ENCODE results near the gene NRXN3.

NRXN3 gene

DNA sequence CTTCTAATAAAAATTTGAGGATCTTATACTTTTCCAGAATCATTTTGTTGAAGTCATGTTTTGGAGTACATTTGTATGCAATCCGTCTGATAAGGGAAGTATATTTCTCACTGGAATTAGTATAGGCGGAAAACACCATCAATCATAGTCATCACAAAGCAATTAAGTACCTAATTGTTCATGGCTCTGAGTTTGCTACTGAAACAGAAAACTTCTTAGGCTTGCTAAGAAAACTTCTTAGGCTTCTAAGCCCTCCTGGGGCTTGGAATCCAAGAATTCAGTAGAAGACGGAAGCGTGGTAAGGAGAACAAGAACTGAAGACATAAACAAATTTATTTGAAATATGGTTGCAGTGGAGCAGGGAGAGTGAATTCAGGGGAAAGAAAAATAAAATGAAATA lies 1404.9 kb downstream of the NRXN3 start:
- no peak for DNase-seq

DNA sequence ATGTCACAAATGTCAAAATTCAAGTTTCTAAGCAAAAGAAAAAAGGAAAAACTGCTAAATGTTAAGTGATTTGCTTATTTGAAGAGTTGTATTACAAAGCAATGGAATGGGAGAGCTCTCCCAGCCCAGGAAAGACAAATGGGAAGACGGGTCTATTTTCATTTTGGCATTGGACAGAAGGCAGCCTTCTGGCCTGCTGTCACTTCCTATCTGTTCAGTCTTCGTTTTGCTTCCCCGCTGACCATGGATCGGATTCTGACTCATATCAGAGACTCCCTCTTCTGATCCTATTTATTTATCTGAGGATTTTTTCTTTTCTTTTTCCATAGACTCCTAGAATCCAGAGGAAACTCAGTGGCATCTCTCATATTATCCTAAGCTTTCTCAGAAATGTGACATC lies 1406.3 kb downstream of the NRXN3 start:
- DNase-seq: no peak

GRCh38 chr14:79578470-79578869 lies 1408.3 kb downstream of the NRXN3 start:
- DNase-seq: no peak

DNA sequence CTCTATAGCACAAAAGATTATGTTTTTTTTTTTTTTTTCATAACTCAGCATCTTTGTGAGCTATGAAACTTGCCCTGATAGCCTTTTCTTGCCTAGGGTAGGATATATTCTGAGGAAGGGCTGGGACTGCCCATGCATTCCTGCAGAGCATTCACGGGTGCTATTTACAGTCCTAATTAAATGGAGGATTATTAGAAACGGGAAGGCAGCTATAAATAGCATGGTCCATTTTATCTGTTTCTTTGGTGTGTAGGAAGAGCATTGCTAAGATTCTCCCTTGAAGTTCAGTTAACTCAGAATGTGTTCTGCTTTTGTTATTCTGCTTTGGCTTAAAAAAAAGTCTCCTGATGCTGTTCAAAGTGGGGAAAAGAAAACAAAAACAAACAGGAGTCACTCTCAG lies 1410.2 kb downstream of the NRXN3 start:
- DNase-seq: no peak

DNA sequence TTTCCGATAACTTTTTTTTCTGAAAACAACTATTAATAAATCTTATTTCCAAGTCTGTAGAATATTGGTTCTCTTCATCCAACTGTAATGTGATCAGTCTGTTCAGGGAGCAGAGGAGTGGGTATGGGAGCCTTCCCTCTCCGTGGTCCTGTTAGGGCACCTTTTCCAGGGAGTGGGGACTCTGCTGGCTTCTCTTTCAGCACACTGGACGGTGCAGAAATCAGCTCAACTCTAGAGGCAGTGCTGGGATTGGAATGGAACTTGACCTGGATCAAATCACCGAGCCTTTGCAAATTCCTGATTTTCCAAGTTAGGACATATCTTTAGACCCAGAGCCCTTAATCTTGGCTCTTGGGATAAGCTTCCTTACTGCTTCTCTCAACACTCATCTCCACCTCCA lies 1410.7 kb downstream of the NRXN3 start:
- no peak for DNase-seq

DNA sequence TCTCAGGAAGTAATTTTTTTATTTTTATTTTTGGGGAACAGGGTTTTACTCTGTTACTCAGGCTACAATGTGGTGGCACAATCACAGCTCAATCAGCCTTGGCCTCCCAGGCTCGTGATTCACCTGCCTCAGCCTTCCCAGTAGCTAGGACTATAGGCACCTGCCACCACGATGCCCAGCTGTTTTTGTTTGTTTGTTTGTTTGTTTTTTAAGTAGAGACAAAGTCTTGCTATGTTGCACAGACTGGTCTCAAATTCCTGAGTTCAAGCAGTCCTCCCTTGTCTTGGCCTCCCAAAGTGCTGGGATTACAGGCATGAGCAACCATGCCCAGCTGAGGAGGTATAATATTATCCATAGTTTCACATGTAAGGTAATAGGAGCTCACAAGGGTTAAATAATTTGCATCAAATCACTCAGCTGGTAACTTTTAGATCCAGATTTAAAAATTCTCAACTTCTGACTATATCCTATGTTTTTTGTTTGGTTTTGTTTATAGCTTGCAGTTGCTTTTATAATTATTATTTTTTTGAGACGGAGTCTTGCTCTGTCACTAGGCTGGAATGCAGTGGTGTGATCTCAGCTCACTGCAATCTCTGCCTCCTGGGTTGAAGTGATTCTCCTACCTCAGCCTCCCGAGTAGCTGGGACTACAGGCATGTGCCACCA lies 1411.9 kb downstream of the NRXN3 start:
- no peak for DNase-seq

DNA sequence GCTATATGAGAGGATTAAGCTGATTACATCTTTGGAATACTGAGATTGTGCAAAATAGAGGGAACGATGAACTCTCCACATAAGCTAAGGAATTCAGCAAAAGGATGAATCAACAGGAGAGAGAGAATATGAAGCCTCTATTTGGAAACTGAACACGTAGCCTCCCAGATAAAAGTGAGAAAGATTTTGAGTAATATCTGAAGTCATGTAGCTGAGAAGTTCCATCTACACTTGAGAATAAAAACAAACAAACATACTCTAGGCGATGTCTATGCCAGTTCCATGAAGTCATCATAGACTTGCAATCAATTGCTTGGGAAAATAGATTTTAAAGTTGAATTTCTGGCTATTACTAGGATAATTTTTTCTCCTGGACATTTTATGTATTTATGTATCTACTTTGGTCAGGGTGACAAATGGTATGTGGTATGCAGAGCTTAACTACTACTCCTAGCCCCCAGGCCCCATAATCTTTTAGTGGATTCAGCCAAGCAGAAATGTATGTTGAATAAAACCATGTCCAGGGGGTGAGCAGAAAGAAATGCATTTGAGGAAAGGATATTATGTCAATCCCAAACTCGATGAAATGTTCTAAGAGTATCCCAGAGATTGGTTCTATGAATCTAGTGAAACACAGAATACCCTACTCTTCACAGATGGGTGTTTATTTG lies 1413.7 kb downstream of the NRXN3 start:
- DNase-seq: no peak

GRCh38 chr14:79584679-79585078 lies 1414.5 kb downstream of the NRXN3 start:
- no peak for DNase-seq

GRCh38 chr14:79585845-79586244 lies 1415.7 kb downstream of the NRXN3 start:
- DNase-seq: no peak

GRCh38 chr14:79586416-79586815 lies 1416.2 kb downstream of the NRXN3 start:
- DNase-seq: no peak

GRCh38 chr14:79586989-79587598 lies 1416.9 kb downstream of the NRXN3 start:
- no peak for DNase-seq

DNA sequence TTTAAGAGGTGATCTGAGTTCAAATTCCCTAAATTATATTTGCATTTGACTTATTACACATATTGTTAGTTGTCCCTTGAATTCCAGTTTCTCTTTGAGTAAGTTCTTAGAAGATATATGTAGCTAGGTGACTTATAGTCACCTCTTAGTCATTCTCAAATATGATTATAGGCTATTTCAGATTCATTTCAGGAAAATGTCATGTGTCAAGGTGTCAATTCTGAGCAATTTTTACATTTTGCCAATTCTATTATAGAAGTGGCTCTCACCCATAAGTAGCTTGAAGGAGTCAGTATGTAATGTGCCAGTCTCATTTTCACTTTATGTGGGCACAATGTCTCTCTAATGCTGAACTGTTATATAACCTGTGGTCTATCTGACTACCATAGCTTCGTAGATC lies 1417.7 kb downstream of the NRXN3 start:
- no peak for DNase-seq

DNA sequence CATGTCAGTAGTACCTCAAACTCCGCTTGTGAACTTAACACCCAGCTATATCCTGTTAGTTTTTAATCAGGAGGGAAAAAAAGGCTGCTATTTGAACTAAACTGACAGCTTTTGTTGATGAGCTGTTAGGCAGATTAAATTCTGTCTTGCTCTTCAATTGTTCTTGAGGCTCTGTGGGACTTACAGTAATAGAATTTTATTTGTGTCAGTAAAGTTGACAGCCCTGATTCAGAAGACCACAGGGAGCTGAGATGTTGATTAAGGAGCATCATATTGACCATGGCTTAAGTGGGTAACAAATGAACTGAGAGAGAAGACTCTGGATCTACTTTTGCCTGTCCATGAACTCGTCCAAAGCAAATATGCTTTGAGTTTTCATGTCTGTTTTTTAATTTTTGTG lies 1418.2 kb downstream of the NRXN3 start:
- DNase-seq: no peak

DNA sequence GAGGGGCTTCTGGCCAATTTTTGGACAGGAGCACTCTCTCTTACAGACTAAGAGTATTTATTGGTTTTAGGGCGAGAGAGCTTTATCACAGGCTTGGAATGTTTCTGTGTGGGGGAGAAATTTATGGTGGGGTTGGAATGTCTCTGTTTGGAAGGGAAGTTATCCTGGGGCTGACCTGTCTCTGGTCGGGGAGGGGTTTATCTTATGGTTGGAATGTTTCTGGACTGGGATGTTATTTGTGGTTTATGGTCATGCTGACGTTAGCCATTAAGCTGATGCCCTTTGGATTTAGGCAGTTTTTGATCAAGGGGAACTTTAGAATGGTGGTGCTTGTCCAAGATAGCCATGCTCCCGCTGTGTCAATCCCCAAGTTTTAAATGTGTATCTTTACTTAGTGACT lies 1426.4 kb downstream of the NRXN3 start:
- no peak for DNase-seq

DNA sequence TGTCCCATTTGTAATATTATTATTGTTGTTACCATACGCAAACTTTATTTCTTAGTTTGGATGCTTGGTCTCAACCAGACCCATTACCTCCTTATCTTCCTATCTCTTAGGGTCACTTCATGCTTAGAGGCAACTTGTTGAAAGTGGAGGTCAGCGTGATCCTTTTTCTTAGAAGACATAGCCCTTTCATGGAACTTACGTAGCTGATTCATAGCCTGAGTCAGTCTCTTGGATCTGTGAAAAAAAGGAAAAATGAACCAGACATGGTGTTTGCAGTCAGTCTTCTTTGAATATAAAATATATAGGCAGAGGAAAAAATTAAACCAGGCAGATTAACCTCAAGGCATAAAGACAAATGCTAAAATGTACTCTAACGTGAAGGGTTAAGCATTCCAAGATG lies 1427.4 kb downstream of the NRXN3 start:
- DNase-seq: no peak

DNA sequence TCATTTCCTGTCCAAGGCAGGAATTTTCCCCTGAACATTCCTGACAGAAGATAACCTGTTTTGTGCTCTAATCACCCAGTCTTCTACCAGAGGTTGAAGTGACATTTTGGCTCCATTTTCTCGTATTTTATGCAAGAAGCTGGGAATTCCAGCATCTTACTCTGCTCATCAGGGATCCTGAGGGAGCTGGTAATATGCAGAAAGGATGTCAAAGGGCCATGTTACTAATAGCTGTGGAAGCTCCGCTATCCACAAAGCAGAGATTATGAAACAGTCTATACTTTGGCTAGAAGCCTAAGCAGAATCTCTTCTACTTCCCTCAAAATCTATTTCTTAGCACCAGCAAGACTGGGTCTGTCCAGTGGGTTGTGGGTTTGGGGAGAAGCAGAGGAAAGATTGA lies 1428.2 kb downstream of the NRXN3 start:
- DNase-seq: no peak

GRCh38 chr14:79599239-79599638 lies 1429.1 kb downstream of the NRXN3 start:
- no peak for DNase-seq

DNA sequence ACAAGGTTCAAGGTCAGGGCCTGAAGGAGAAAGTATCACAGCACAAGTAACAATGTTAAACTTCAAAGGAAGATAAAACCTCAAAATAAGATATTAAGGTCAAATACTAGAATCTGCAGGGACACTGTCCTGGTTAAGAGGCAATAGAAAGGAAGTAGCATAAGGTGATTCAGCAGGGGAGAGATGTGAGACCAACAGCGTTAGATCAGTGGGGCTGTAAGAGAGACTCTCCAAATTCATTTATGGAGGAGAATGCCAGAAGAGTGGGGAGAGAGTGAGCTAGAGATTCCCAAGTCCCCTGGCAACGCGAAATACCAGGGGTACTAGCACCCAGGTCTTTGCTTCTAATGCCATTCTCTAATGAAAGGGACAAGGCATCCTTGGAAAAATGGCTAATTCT lies 1430.2 kb downstream of the NRXN3 start:
- no peak for DNase-seq

- DNase-seq: no peak
Measured at GRCh38 chr14:79601579-79601978, 1431.4 kb downstream of the NRXN3 start.

- DNase-seq: no peak
Measured at GRCh38 chr14:79602045-79602444, 1431.9 kb downstream of the NRXN3 start.

- DNase-seq: no peak
Measured at GRCh38 chr14:79602742-79603141, 1432.6 kb downstream of the NRXN3 start.

GRCh38 chr14:79605849-79606248 lies 1435.7 kb downstream of the NRXN3 start:
- no peak for DNase-seq

DNA sequence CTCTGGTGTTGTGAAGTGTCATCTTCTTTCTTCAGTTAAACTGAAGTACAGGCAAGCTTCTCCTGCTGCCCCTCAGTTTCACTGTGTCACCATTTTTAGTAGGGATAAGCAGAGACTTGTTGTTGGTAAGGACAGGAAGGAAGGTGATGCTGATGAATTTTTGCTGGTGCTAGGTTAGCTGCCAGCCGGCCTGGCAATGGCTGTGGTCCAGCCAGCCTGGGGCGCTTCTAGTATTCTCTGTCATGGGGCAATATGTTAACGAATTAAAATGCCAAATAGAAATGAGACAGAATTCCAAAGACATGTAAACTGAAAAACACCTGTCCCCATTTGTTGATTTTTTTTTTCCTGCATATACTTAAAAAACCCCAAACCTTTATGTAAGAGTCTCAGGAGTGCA lies 1438.3 kb downstream of the NRXN3 start:
- no peak for DNase-seq

- no peak for DNase-seq
Measured at GRCh38 chr14:79613625-79614024, 1443.5 kb downstream of the NRXN3 start.

GRCh38 chr14:79614448-79614847 lies 1444.3 kb downstream of the NRXN3 start:
- DNase-seq: no peak
